Endothelial cell of umbilical vein (primary cell): ENCODE results near the gene WDFY2. TPM values are rescaled to one million over a fixed set of nuclear protein-coding genes. Genes with fewer than 3 reads are reported as not detected.

ENCODE experiments used
- BruUV-seq: library from RNA; stranded (reverse); fragments of 400-500 nt; replicated peaks from 2 replicates; lab custom pipeline; 2021; lab: Mats Ljungman, UMichigan
- CTCF ChIA-PET: fragments of 300-600, 350-600 bp; sonication (Branson Sonifier 250); formaldehyde crosslinking; loops from one replicate; lab custom pipeline; 2021; ENCODE audit warnings: antibody characterized with exemption, inconsistent platforms; lab: Charles Lee
- POLR2A ChIA-PET: fragments of 300-600, 350-600 bp; sonication (Branson Sonifier 250); formaldehyde crosslinking; loops from one replicate; lab custom pipeline; 2021; ENCODE audit warnings: antibody characterized with exemption, inconsistent platforms; lab: Charles Lee
- DNase-seq: peaks from one replicate; pipeline ENCODE4 v3.0.0-alpha.2; 2011; ENCODE audit warnings: low read depth, low spot score
- FAIRE-seq: peaks from 2 replicates; lab custom pipeline; 2011; peaks lifted over from hg19 to GRCh38; lab: Jason Lieb, UNC
- H2AFZ ChIP-seq: 2 replicates; pipeline ENCODE4 v1.6.0; 2012; ENCODE audit warnings: low read depth, low read length, control low read depth, inconsistent platforms
- H3K27ac ChIP-seq: 2 replicates; pipeline ENCODE4 v1.5.1; 2011; ENCODE audit warnings: low read depth, mild to moderate bottlenecking, control low read depth, low read length, moderate library complexity; ENCODE audit not compliant: insufficient read depth
- H3K27me3 ChIP-seq, 2 experiments: 2 replicates each; pipeline versions ENCODE4 v1.6.0 to v1.6.1; 2011; ENCODE audit warnings: low read length in 2 of 2, mixed read lengths in 1 of 2; ENCODE audit not compliant: control insufficient read depth in 2 of 2, insufficient read depth in 2 of 2
- H3K36me3 ChIP-seq, 2 experiments: 2 replicates in 1 of 2; 3 replicates in 1 of 2; pipeline ENCODE4 v1.5.1; 2011; ENCODE audit warnings: low read length in 2 of 2, mild to moderate bottlenecking in 1 of 2, moderate library complexity in 1 of 2; ENCODE audit not compliant: control insufficient read depth in 2 of 2, insufficient read depth in 2 of 2; ENCODE audit errors: extremely low read depth in 1 of 2
- H3K4me1 ChIP-seq: 3 replicates; pipeline ENCODE4 v1.5.1; 2011; ENCODE audit warnings: mild to moderate bottlenecking, low read length; ENCODE audit not compliant: control insufficient read depth, insufficient read depth; ENCODE audit errors: extremely low read depth
- H3K4me2 ChIP-seq: 2 replicates; pipeline ENCODE4 v1.6.1; 2011; ENCODE audit warnings: low read length, control low read depth, mixed read lengths; ENCODE audit not compliant: insufficient read depth
- H3K4me3 ChIP-seq, 3 experiments: fragments of 200-600 bp in 1 of 3; sonication (generic), shearing (Covaris generic) in 1 of 3; replicated peaks in 1 of 3; 2 replicates each; pipeline ENCODE4 v1.5.1; 2011 to 2016; ENCODE audit warnings: control low read depth in 3 of 3, low read length in 3 of 3, mild to moderate bottlenecking in 2 of 3, inconsistent platforms in 1 of 3, low read depth in 1 of 3, moderate library complexity in 1 of 3; ENCODE audit not compliant: insufficient read depth in 1 of 3
- H3K79me2 ChIP-seq: 2 replicates; pipeline ENCODE4 v1.6.0; 2012; ENCODE audit warnings: low read length, inconsistent platforms; ENCODE audit not compliant: control insufficient read depth, insufficient read depth
- H3K9ac ChIP-seq: replicated peaks from 2 replicates; pipeline ENCODE3; 2011; ENCODE audit warnings: low read length, control low read depth; ENCODE audit not compliant: insufficient read depth; ENCODE audit errors: extremely low read depth
- H3K9me1 ChIP-seq: replicated peaks from 3 replicates; pipeline ENCODE4 v1.6.0; 2011; ENCODE audit warnings: mild to moderate bottlenecking, low read length; ENCODE audit not compliant: control insufficient read depth, insufficient read depth; ENCODE audit errors: extremely low read depth
- H3K9me3 ChIP-seq: replicated peaks from 2 replicates; pipeline ENCODE4 v1.5.1; 2012; ENCODE audit warnings: low read length, inconsistent platforms; ENCODE audit not compliant: control insufficient read depth, insufficient read depth
- H4K20me1 ChIP-seq: replicated peaks from 2 replicates; pipeline ENCODE3; 2011; ENCODE audit warnings: mild to moderate bottlenecking, low read length; ENCODE audit not compliant: control insufficient read depth, insufficient read depth; ENCODE audit errors: extremely low read depth
- EZH2 ChIP-seq: IDR thresholded peaks from 2 replicates; pipeline ENCODE4 v1.6.1; 2012; ENCODE audit warnings: borderline replicate concordance, low read depth, mild to moderate bottlenecking, moderate library complexity, low read length, inconsistent platforms; ENCODE audit not compliant: severe bottlenecking
- FOS ChIP-seq: IDR thresholded peaks from 2 replicates; pipeline ENCODE4 v1.6.1; 2011; ENCODE audit warnings: mild to moderate bottlenecking, low read length, moderate library complexity, borderline replicate concordance; ENCODE audit not compliant: insufficient read depth
- GATA2 ChIP-seq: IDR thresholded peaks from 2 replicates; pipeline ENCODE4 v1.7.0; 2011; ENCODE audit warnings: low read depth, mild to moderate bottlenecking, moderate library complexity, mixed read lengths, low read length; ENCODE audit not compliant: insufficient read length, insufficient read depth
- JUN ChIP-seq: IDR thresholded peaks from 2 replicates; pipeline ENCODE4 v1.6.1; 2011; ENCODE audit warnings: borderline replicate concordance, low read depth; ENCODE audit not compliant: insufficient read length, insufficient read depth
- MYC ChIP-seq: IDR thresholded peaks from one replicate; pipeline ENCODE4 v1.6.1; 2011; ENCODE audit warnings: mild to moderate bottlenecking, low read depth, low read length
- POLR2A ChIP-seq: IDR thresholded peaks from 2 replicates; pipeline ENCODE4 v1.6.1; 2012; ENCODE audit warnings: low read depth, mild to moderate bottlenecking, control low read depth, low read length
- POLR2AphosphoS5 ChIP-seq: IDR thresholded peaks from 2 replicates; pipeline ENCODE4 v1.6.1; 2012; ENCODE audit warnings: low read depth, mild to moderate bottlenecking, control low read depth, low read length, moderate library complexity; ENCODE audit not compliant: insufficient read depth
- dilution Hi-C: fragments of 300-500 bp; cut with MboI; formaldehyde crosslinking; loops from one replicate; pipeline ENCODE4 v1.15.0; 2019; ENCODE audit warnings: low sequenced_read_pairs; ENCODE audit not compliant: extremely low pct_ligation_motif_present
- intact Hi-C: fragments of 100-400 bp; cut with micrococcal nuclease; formaldehyde crosslinking; loops from one replicate; pipeline ENCODE4 v1.10.0; 2022
- polyA plus RNA-seq, 4 experiments: library from polyadenylated mRNA; depleted of rRNA in 3 of 4; stranded (reverse) in 3 of 4; unstranded in 1 of 4; fragments of >200 nt; gene quantifications; 2 replicates each; pipeline versions ENCODE4 v1.2.1 to v1.2.3, GENCODE V29; 2011 to 2012; ENCODE audit warnings: missing spikeins in 1 of 4
- total RNA-seq: library from RNA; stranded (reverse); gene quantifications from 2 replicates; pipeline ENCODE4 v1.2.3, GENCODE V29; 2021
- TF ChIP-seq, protein P1 (sequence below), 2 donors: IDR thresholded peaks; 1 replicate in 1 of 2; 2 replicates in 1 of 2; pipeline ENCODE4 v1.5.1; 2011; ENCODE audit warnings: low read length in 2 of 2, mild to moderate bottlenecking in 2 of 2, moderate library complexity in 2 of 2, control low read depth in 1 of 2, inconsistent platforms in 1 of 2, low read depth in 1 of 2; ENCODE audit not compliant: insufficient read depth in 1 of 2; ENCODE audit errors: extremely low read depth in 1 of 2
- TF ChIP-seq, protein P2 (sequence below): IDR thresholded peaks from 2 replicates; pipeline ENCODE4 v1.6.1; 2011; ENCODE audit not compliant: insufficient read depth, insufficient read length

WDFY2 gene
- total and polyA plus RNA-seq, 2 donors (not counting 3 experiments of a cell fraction or from before 2014, with no cell fraction given) = 2.1 to 5.5 TPM

DNA sequence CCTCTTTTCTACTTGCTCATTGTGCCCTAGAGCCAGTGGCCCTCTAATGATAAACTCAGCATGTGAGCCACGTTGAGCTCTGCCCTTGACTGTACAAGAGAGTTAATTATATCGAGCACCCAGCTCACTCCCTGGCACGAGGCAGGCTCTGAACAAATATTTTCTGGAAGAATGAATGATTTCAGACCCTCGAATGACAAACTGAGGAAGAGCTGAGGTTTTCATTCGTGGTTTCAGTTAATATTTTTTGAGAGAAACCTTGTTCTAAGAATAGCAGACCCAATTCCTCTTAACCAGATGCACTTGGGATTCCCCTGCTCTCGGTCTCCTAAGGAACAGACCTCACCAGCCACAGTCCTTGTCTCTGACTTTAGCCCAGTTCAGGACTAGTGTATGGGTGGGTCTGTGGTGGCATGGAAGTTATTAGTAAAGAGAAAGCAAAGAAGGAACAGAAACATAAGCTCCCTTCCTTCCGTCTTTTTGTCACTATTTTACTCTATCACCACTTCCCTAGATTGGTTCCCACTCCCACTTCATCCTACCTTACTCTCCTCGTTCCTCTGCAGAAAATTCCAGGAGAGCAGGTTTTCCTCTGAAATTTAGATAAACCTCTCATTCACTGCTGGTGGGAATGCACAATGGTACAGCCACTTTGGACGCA, 22.1 kb upstream of the WDFY2 start:
- CTCF ChIA-PET = no interaction called here
- no peaks in the 10 kb centered on the region for H3K36me3 ChIP-seq
- no TSS peak for BruUV-seq
- no peaks in the 10 kb centered on the region for H3K79me2 ChIP-seq
- H3K27me3 ChIP-seq = peaks cover 0 to 1% of the 10 kb centered on the region in 2 experiments
- no peak overlapping the region for H2AFZ ChIP-seq
- no peak overlapping the region for H3K4me2 ChIP-seq
- POLR2A ChIA-PET = no interaction called here
- dilution Hi-C loops (no loop called here), intact Hi-C loops (no loop called here)
- no peak overlapping the region for H3K4me3 ChIP-seq
- no peak for DNase-seq
- no peaks in the 10 kb centered on the region for H3K9me1 ChIP-seq
- no peak for TF ChIP-seq FOS
- TF ChIP-seq, protein P1, sequence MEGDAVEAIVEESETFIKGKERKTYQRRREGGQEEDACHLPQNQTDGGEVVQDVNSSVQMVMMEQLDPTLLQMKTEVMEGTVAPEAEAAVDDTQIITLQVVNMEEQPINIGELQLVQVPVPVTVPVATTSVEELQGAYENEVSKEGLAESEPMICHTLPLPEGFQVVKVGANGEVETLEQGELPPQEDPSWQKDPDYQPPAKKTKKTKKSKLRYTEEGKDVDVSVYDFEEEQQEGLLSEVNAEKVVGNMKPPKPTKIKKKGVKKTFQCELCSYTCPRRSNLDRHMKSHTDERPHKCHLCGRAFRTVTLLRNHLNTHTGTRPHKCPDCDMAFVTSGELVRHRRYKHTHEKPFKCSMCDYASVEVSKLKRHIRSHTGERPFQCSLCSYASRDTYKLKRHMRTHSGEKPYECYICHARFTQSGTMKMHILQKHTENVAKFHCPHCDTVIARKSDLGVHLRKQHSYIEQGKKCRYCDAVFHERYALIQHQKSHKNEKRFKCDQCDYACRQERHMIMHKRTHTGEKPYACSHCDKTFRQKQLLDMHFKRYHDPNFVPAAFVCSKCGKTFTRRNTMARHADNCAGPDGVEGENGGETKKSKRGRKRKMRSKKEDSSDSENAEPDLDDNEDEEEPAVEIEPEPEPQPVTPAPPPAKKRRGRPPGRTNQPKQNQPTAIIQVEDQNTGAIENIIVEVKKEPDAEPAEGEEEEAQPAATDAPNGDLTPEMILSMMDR (IDR thresholded peaks at IDR 0.05; ENCODE audit: extremely low read depth in 1 of 2, insufficient read depth in 1 of 2, low read depth in 1 of 2, low read length in 2 of 2) = no peak
- TF ChIP-seq POLR2A = no peak
- no peak for TF ChIP-seq EZH2
- TF ChIP-seq GATA2 = no peak
- no peak for TF ChIP-seq JUN
- TF ChIP-seq, protein P2, sequence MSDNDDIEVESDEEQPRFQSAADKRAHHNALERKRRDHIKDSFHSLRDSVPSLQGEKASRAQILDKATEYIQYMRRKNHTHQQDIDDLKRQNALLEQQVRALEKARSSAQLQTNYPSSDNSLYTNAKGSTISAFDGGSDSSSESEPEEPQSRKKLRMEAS = no peak
- TF ChIP-seq MYC = no peak
- TF ChIP-seq POLR2AphosphoS5 = no peak
- H3K27ac ChIP-seq = no peak overlapping the region
- no peak overlapping the region for H3K9ac ChIP-seq
- no peaks in the 10 kb centered on the region for H3K4me1 ChIP-seq
- H3K9me3 ChIP-seq = no peaks in the 10 kb centered on the region
- FAIRE-seq = no peak
- H4K20me1 ChIP-seq = no peaks in the 10 kb centered on the region
